ENCODE results near the gene CHKA. TPM values are rescaled to one million over a fixed set of nuclear protein-coding genes. Genes with fewer than 3 reads are reported as not detected.

Gene CHKA
- total RNA-seq, 2 experiments from 2014 or later = 5.3 to 12.9 TPM

DNA sequence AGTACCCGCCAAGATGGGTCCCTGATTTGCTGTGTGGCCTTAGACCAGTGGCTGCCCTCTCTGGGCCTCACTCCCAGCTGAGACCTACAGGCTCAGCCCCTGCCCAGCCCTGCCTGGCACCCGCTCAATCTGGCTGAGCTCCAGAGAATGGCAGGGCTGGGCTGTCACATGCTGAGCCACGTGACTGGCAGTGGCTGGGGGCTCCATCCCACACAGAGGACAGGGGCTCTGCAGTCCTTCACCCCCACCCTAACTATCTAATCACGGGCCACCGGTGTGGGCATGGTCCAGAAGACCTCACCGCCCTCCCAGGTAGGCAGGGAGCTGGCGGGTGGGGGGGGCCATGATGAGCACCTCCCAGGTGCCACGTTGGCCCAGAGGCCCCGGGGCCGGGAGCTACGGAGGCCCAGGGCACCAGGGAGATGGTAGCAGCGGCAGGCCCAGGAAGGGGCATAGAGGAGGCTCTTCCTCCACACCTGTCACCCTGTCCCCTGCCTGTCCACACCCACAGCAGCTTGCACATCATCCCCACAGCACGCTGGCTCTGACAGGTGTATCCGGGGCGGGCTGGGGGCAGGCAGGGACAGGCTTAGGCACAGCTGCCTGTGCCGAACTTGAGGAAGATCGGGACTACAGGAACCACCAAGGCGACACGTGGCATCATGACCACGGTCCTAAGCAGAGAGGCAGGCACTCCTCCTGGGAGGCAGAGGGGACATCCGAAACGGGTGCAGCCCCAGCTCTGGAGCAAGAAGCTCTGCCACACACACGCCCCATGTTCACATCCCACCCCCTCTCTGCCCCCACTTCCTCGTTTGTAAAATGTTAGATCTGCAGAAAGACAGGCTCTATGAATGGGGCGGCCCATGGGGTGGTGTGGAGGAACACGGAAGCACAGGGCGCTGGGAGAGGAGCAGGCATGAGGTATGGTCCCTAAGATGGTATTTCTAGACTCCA is 112.5 kb downstream of the CHKA start:
- H3K4me1 Mint-ChIP-seq = peaks cover 22% of the 10 kb centered on the region
- H3K4me3 Mint-ChIP-seq = no peak overlapping the region
- H3K9me3 Mint-ChIP-seq (ENCODE audit: low read depth) = no peaks in the 10 kb centered on the region
- no peak overlapping the region for H3K27ac Mint-ChIP-seq
- no peaks in the 10 kb centered on the region for H3K27me3 Mint-ChIP-seq
- DNase-seq = no peak
- CTCF ChIA-PET = interaction anchor here (0.8 to 4.1 kb wide), 5 partner anchors 15 to 202 kb away, joined by 3 to 20 read pairs (median 5); no protein-coding TSS in a partner anchor
- no peak for ATAC-seq
- no peaks in the 10 kb centered on the region for H3K36me3 Mint-ChIP-seq

DNA sequence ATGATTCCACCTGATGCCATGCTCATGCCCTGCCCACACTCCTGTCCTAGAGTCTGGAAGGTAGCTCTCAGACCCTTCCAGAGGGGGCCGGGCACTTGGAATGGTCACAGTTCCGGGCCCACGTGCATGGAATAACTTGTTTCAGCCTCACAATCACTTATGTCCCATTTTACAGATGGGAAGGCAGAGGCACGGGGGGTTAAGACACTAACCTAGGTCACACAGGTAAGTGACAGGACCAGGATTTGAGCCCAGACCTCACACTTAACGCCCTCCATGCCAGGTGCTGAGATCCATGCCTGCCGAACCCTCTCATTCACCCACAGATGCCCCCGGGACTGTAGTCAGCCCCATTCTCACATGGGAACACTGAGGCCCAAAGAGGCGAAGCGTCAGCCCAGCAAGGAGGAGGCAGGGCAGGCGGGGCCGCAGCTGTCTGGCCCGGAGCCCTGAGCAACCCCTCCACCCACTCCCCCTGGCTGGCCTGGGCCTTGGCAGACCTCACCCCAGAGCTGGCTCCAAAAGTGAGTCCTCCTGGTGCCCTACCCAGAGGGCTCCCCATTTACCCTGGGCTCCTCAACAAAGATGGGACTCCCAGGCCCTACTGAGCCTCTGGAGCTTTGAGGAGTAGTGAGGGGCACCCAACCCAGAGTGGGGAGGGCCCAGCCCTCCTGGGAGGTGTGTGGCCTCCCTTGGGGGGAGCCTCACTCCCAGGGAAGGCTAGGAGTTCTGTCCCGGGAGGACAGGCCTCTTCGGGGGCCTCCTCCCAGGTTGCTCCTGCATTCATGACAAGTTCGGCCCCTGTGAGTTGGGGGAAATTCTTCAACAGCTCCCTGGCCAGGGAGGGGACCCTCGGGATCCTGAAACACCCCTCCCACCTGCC is 113.4 kb downstream of the CHKA start:
- DNase-seq (no peak), ATAC-seq (no peak)
- H3K27me3 Mint-ChIP-seq = no peaks in the 10 kb centered on the region
- H3K36me3 Mint-ChIP-seq = no peaks in the 10 kb centered on the region
- no peak overlapping the region for H3K4me3 Mint-ChIP-seq
- no peak overlapping the region for H3K27ac Mint-ChIP-seq
- peaks cover 25% of the 10 kb centered on the region for H3K4me1 Mint-ChIP-seq
- H3K9me3 Mint-ChIP-seq (ENCODE audit: low read depth) = no peaks in the 10 kb centered on the region
- CTCF ChIA-PET = interaction anchor here (4.1 kb wide), 1 partner anchor 197 kb away, joined by 20 read pairs; no protein-coding TSS in a partner anchor

DNA sequence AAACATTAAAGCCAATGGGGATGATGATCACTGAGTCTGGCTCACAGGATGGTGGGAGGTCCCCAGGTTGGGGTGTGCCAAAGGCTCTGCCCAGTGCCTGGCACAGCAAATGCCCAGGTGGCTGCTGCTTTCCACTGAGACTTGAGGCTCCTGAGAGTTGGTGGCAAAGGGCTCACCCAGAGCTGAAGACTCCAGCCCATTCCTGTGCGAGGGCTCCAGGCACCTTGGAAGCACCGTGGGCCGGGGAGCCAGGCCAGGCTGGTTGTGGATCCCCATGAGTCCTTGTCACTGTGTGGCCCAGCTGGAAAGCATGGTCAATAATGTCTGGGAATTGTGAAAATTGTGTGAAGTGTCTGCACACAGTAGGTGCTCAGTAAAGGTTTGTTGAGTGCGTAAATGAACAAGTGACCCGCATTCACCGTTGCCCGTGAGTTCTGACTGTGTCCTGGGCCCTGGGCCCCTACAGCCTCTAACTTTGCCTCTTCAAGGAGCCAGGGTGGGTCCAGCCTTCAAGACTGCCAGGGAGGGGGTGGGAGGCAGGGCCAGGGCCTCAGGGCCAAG is 114.5 kb downstream of the CHKA start:
- peaks cover 3% of the 10 kb centered on the region for H3K36me3 Mint-ChIP-seq
- no peaks in the 10 kb centered on the region for H3K27me3 Mint-ChIP-seq
- no peak overlapping the region for H3K27ac Mint-ChIP-seq
- CTCF ChIA-PET = no interaction called here
- no peak for ATAC-seq
- H3K4me3 Mint-ChIP-seq = no peak overlapping the region
- H3K4me1 Mint-ChIP-seq = peaks cover 32% of the 10 kb centered on the region
- DNase-seq = no peak
- H3K9me3 Mint-ChIP-seq (ENCODE audit: low read depth) = no peaks in the 10 kb centered on the region

DNA sequence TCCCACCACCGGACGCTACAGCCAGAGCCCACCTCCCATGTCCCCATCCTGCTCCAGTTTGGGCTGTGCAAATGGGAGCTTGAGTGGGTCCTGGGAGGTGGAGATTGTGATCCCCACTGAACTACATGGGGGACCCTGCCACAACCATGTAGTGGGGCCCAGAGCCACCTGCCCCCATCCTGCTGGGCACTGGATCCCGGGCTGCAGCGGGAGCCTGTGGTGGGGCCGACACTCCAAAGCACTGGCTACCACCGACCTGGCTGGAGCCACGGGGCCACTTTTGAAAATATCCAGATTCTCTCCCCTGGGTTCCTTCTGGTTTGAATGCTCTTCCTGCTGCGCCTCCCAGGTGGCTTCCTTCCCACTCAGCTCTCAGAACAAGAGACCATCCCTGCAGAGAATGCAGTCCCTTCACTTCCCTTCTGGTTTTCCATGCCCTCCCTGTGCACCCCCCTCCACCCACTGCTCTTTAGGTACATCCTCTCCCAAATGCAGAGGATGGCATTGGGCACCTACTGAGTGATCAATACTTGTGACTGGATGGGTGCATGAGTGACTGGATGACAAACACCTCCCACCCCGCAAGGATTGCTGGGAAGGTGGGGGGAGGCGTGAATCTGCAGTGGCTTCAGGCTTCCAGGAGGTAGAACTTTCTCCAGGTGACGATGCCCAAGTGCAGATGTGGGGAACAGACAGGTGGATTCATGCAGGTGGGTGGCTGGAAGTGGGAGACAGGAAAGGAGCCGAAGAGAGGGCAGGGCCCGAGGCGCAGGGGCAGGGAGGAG is 116.4 kb downstream of the CHKA start:
- H3K36me3 Mint-ChIP-seq = peaks cover 3% of the 10 kb centered on the region
- H3K4me3 Mint-ChIP-seq = peak overlapping the region; percentile 74
- H3K27me3 Mint-ChIP-seq = no peaks in the 10 kb centered on the region
- CTCF ChIA-PET = no interaction called here
- peaks cover 37% of the 10 kb centered on the region for H3K4me1 Mint-ChIP-seq
- H3K9me3 Mint-ChIP-seq (ENCODE audit: low read depth) = no peaks in the 10 kb centered on the region
- DNase-seq = no peak
- H3K27ac Mint-ChIP-seq = peak overlapping the region; percentile 74
- ATAC-seq = no peak

DNA sequence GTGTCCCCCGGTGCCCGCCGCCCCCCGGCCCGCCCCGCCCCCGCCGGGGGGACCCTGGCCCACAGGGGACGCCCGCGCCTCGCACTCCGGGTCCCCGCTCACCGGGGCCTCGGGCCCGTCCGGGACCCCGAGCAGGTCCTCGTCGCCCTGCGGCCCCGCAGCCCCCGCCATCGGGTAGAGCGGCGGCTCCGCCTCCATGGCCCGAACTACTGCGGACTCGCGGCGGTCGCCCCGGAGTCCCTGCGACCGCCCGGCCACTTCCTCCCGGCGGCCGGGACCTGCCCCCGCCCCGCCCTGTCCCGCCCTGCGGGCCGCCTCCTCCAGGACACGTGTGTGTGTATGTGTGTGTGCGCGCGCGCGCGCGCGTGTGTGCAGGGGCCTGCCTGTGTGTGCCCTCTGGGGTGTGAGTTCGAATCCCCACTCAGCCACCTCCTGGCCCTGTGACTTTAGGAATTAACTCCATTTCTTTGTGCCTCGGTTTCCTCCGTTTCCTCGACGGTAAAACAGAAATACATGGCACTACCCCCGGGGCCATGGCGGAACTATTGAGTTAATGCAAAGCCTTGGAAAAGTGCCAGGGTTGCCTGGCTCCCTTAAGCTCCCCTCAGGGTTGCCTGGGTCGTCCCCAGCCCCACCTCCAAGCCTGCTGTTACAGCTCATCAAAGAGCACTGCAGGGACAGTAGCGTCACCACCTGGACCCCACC is 117.2 kb downstream of the CHKA start, which contains the start of gene UNC93B1:
Gene UNC93B1 (minus strand): TSS at position 252 of the 705 bp plus-strand sequence. CDS start 54 bp downstream, at position 198.
- H3K27ac Mint-ChIP-seq = peak within 1 kb of the TSS; percentile 74
- H3K4me3 Mint-ChIP-seq = peak within 1 kb of the TSS; percentile 74
- no peaks in the 10 kb centered on the region for H3K27me3 Mint-ChIP-seq
- ATAC-seq (peak; percentile 97), DNase-seq (peak; percentile 92)
- peaks cover 3% of the 10 kb centered on the region for H3K36me3 Mint-ChIP-seq
- no peaks in the 10 kb centered on the region for H3K9me3 Mint-ChIP-seq (ENCODE audit: low read depth)
- CTCF ChIA-PET = interaction anchor here (1.2 kb wide), 1 partner anchor 26 kb away, joined by 3 read pairs; the partner anchor contains the start of gene NDUFS8
- peaks cover 37% of the 10 kb centered on the region for H3K4me1 Mint-ChIP-seq

DNA sequence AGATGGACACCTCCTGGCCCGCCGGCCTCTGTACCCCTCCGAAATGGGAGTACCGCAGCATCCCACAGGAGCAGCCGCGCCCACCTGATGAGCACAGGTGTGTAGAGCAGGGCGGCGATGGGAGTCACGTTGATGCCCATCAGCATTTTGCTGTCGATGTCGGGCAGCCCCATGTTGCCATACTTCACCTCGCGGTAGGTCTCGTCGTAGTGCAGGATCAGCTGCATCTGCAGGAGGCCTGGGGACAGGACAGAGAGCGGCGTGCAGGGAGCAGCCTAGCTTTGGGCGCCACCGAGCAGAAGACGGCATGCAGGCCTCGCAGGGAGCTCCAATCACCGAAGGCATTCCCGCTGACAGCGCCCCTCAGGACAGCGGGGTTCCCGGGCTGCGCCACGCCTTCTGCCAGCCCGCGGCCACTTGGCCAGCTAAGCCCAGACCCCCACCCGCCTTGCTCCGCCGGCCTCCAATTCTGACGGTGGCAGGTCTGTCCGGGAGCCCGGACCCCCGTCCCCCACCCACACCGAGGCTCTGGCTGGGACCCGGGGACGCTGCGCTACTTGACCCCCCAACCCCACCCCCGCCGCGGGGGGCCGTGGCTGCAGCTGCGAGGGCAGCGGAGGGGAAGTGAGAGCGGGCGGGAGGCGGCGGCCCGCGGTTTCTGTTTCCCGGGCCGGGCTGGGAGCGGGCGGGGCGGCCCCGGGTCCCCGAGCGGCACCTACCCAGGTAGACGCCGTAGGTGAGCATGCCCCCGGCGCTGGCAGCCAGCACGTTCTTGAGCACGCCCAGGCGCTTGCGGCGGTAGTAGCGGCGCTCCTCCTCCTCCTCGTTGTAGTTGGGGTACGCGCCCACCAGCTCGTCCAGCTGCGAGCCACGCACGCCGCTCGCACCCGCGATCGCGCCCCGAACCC is 118.0 kb downstream of the CHKA start:
- CTCF ChIA-PET = interaction anchor here (1.2 to 1.7 kb wide), 2 partner anchors 9 to 27 kb away, joined by 3 to 7 read pairs; partner anchors contain the start of gene NDUFS8
- H3K36me3 Mint-ChIP-seq = peaks cover 3% of the 10 kb centered on the region
- ATAC-seq (peak; percentile 59), DNase-seq (peak; percentile 63)
- H3K4me1 Mint-ChIP-seq = peaks cover 44% of the 10 kb centered on the region
- H3K4me3 Mint-ChIP-seq = peak overlapping the region; percentile 67
- no peak overlapping the region for H3K27ac Mint-ChIP-seq
- no peaks in the 10 kb centered on the region for H3K9me3 Mint-ChIP-seq (ENCODE audit: low read depth)
- H3K27me3 Mint-ChIP-seq = no peaks in the 10 kb centered on the region

Small RNAs within 50 kb of the gene (microRNA-seq; reads per million reads assigned to microRNA genes)
- gene MIR4691 (not detected), gene MIR6753 (not detected), gene MIR7113 (not detected)

Other genes with a start within 250 kb of the CHKA start
- gene UNC93B1, start 117.3 kb downstream of the CHKA start, total RNA-seq = 10 to 100 TPM; 20.0 to 48.9 TPM
- gene ALDH3B1, start 111.1 kb downstream of the CHKA start, total RNA-seq = not detected
- 100 to 1,000 TPM; 161 TPM for gene NDUFS8, start 90.7 kb downstream of the CHKA start, total RNA-seq
- 100 to 1,000 TPM; 235 to 311 TPM for gene TCIRG1, start 82.4 kb downstream of the CHKA start, total RNA-seq
- 10 to 100 TPM; 15.1 to 20.3 TPM for gene KMT5B, start 91.9 kb upstream of the CHKA start, total RNA-seq
- gene C11orf24, start 150.6 kb upstream of the CHKA start, total RNA-seq = 10 to 100 TPM; 26.4 to 27.0 TPM
- 10 to 100 TPM; 15.6 to 16.2 TPM for gene LRP5, start 191.2 kb upstream of the CHKA start, total RNA-seq

Measured in activated CD8-positive, alpha-beta memory T cell treated with anti-CD3 and anti-CD28 coated beads, Interleukin-2, amount 10 ng/mL, durations not matched to agents 7 days and 5 days (primary cell).